ENCODE results near the gene CTSO.
"Not testable (repeated sequence)": the region's sequence is repeated elsewhere in the genome, so short reads cannot be mapped to it uniquely, and the experiment has no call there.

CTSO gene

DNA sequence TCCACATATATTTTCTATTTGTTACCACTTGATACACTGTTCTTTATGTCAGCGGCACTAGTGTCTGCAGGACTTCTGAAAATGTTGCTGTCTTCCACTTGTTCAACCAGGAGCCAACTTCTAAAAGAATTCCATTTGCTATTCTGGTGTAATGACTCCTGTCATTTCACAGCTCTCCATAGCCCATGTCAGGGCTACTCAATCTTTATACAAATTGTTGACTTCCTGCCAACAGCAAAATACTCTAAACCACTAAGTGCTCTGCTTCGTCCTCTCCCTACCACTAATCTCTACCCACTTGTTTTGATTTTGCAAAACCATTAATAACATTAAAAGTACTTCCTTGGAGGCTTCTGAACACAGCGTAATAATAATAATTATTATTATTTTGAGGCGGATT is 7.2 kb downstream of the CTSO start:
- DNase-seq (ENCODE audit: low read depth) = no peak
- TF ChIP-seq, protein P1, sequence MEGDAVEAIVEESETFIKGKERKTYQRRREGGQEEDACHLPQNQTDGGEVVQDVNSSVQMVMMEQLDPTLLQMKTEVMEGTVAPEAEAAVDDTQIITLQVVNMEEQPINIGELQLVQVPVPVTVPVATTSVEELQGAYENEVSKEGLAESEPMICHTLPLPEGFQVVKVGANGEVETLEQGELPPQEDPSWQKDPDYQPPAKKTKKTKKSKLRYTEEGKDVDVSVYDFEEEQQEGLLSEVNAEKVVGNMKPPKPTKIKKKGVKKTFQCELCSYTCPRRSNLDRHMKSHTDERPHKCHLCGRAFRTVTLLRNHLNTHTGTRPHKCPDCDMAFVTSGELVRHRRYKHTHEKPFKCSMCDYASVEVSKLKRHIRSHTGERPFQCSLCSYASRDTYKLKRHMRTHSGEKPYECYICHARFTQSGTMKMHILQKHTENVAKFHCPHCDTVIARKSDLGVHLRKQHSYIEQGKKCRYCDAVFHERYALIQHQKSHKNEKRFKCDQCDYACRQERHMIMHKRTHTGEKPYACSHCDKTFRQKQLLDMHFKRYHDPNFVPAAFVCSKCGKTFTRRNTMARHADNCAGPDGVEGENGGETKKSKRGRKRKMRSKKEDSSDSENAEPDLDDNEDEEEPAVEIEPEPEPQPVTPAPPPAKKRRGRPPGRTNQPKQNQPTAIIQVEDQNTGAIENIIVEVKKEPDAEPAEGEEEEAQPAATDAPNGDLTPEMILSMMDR (IDR thresholded peaks at IDR 0.05; ENCODE audit: insufficient read depth, low read depth, low read length, missing control alignments) = no peak
- no peak overlapping the region for H3K4me3 ChIP-seq (ENCODE audit: low read length)

DNA sequence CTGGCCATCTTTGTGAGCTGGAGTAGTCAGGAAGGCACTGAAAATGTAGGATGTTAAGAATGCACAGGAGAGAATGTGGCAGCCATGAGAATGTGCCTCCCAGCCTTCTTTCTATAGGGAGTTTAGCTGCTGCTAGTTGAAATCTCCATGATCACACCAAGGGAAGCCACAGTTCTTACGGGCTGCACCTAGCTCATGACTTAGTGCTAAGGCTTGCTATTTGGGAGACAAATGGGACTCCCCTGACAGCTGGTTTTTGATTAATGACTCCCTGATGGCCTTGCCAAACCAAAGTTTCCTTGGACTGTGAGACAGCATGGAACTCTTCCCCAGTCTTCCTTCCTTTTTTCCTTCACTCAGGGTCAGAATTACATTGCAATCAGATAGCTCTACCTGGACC is 9.2 kb downstream of the CTSO start:
- TF ChIP-seq, protein P1 (IDR thresholded peaks at IDR 0.05; ENCODE audit: insufficient read depth, low read depth, low read length, missing control alignments) = no peak
- DNase-seq (ENCODE audit: low read depth) = no peak
- no peak overlapping the region for H3K4me3 ChIP-seq (ENCODE audit: low read length)

DNA sequence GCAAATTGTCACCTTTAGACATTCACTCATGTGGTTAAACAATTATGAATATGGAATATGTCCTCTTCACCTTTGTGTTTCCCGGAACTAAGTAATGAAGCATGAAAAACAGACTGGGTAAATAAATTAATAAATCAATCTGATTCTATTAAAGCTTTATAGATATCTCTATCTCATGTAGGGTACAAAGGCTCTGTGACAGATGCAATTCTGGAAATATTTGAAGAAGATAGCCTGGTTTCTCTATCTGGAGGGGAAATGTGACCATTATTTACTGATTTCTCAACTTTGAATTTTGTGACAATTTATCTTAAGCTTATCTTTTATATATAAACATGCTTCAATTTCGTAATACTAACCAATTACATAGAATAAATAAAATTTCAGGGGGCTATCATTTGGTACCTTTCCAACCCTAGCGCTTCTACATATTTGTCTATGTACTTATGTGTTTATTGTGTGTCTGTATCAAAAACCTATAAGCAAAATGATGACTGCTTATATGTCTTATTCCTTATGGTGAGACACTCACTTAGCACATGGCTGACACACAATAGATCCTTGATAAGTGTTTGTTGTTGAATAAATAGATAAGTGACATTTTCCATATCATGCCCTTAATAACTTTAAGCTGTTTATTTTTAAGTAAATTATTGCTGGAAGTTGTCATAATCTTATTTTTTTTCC is 9.9 kb downstream of the CTSO start:
- TF ChIP-seq, protein P1 (IDR thresholded peaks at IDR 0.05; ENCODE audit: insufficient read depth, low read depth, low read length, missing control alignments) = no peak
- DNase-seq (ENCODE audit: low read depth) = no peak
- no peak overlapping the region for H3K4me3 ChIP-seq (ENCODE audit: low read length)

DNA sequence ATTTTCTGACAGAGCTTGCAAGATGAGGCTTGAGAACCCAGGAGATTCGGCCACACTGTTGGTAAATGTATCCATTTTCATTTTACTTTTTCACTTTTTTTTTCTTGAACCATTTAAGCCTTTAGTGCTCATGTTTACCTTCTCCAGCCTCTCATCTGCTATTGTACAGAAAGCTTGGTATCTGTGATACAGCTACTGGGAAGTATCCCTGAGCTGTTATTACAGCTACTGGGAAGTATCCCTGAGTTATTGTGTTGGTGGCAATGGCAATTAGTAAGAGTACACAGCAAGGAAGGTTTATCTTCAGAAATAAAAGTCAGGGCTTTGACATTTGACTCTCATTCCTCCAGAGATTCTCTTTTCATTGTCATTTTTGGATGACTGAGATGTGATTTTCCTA is 11.8 kb downstream of the CTSO start:
- H3K4me3 ChIP-seq (ENCODE audit: low read length) = no peak overlapping the region
- TF ChIP-seq, protein P1 (IDR thresholded peaks at IDR 0.05; ENCODE audit: insufficient read depth, low read depth, low read length, missing control alignments) = no peak

DNA sequence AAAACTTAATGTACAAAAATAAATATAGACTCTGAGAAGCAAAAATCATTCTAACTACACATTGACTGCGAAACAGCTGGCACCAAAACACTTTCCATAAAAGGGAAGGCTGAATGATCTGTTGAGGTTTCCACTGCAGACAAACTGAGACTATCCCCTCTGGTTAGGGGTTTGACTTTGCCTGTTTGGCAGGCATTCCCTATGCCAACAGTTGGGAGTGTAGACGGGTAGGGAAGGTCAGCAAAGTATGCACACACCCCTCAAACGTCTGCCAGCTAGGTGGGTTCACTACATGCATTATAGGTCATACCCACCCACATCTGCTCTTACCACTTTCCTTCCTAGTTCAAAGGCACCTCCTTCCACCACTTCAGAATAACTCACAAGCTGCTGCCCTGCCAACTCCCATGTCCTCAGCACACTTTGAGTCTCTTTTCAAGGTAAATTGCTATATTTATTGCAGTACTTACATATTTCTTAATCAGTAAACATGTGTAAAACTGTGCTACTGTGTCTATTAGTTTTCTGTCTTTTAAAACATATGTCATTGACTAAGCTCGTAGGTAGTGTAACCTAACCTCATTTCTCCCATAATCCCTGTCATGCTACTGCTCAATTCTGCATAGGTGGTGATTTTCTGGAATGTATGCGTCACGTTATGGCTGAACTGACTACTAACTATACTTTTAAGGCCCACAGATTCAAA is 12.4 kb downstream of the CTSO start:
- H3K4me3 ChIP-seq (ENCODE audit: low read length) = no peak overlapping the region
- TF ChIP-seq, protein P1 (IDR thresholded peaks at IDR 0.05; ENCODE audit: insufficient read depth, low read depth, low read length, missing control alignments) = no peak
- DNase-seq (ENCODE audit: low read depth) = no peak

More for the DNA sequence above, 11.8 kb downstream of the CTSO start:
- no peak for DNase-seq (ENCODE audit: low read depth)

DNA sequence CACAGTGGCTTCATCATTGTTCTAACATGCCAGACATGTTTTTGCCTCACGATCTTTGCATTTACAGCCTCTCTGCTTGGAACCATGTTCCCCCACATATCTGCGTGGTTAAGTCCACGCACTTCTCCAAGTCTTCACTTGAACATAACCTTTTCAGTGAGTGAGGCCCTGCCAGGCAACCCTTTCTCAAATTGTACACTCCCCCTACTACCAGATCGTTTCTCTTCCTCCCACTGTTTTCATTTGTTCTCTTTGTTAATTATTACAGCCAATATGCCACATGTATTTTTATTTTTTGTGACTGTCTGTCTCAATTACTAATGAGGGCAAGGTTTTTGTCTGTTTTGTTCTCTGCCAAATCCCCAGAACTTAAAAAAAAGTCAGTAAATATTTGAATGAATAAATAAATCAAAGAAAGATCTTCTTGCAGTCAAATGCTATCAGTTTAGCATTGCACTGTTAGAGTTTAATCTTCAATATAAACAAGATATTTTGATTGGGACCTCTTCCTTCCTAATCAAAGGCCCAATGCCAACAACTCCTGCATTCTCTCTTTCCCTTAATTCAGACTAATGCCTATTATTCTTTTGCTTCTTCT is 18.2 kb downstream of the CTSO start:
- H3K4me3 ChIP-seq (ENCODE audit: low read length) = no peak overlapping the region
- DNase-seq (ENCODE audit: low read depth) = no peak
- TF ChIP-seq, protein P1 (IDR thresholded peaks at IDR 0.05; ENCODE audit: insufficient read depth, low read depth, low read length, missing control alignments) = no peak

DNA sequence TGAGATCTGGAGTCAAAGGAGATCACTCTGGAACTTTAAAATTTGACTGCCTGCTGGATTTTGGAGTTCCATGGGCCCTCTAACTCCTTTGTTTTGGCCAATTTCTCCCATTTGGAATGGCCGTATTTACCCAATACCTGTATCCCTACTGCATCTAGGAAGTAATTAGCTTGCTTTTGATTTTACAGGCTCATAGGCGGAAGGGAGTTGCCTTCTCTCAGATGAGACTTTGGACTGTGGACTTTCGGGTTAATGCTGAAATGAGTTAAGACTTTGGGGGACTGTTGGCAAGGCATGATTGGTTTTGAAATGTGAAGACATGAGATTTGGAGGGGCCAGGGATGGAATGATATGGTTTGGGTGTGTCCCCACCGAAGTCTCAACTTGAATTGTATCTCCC is 19.0 kb downstream of the CTSO start:
- not testable (repeated sequence) for DNase-seq (ENCODE audit: low read depth)

More for the DNA sequence above, 19.0 kb downstream of the CTSO start:
- H3K4me3 ChIP-seq (ENCODE audit: low read length) = not testable (repeated sequence)
